HepG2 (cell line): ENCODE results near the gene CDK8. TPM values are rescaled to one million over a fixed set of nuclear protein-coding genes. Genes with fewer than 3 reads are reported as not detected.

Source experiments
- JUND ChIP-seq: sonication (generic); formaldehyde crosslinking; IDR thresholded peaks from 2 replicates; pipeline ENCODE4 v1.8.0; 2022; ENCODE audit warnings: mild to moderate bottlenecking, missing genetic modification reagents
- MEIS1 ChIP-seq: sonication (generic); formaldehyde crosslinking; IDR thresholded peaks from 2 replicates; pipeline ENCODE4 v1.9.0; 2021; ENCODE audit warnings: mild to moderate bottlenecking, missing genetic modification reagents, moderate library complexity, borderline replicate concordance
- polyA plus RNA-seq, 8 experiments: library from polyadenylated mRNA; depleted of rRNA in 3 of 8; stranded (reverse) in 7 of 8; unstranded in 1 of 8; fragments of >200 nt; fragmentation: Illumina TruSeq in 4 of 8; extraction: Trizol in 4 of 8; gene quantifications; 2 replicates each; pipeline versions ENCODE4 v1.2.1 to v1.2.3, GENCODE V29; 2011 to 2016; ENCODE audit warnings: low read depth in 4 of 8, missing spikeins in 1 of 8, mixed read lengths in 1 of 8; ENCODE audit not compliant: insufficient read depth in 1 of 8
- total RNA-seq, 5 experiments: library from RNA; depleted of rRNA; stranded (reverse); fragments of >200 nt; fragmentation: Illumina TruSeq; extraction: Trizol; gene quantifications; 2 replicates each; pipeline ENCODE4 v1.2.3, GENCODE V29; 2016; ENCODE audit warnings: low read depth in 1 of 5
- TF ChIP-seq, protein P1 (sequence below), 2 experiments: fragments of 450-650 bp in 1 of 2; sonication (generic) in 1 of 2; formaldehyde crosslinking in 1 of 2; IDR thresholded peaks; 2 replicates each; pipeline versions ENCODE4 v1.6.1 to v1.8.0; 2016 to 2022; ENCODE audit warnings: antibody characterized with exemption in 1 of 2, mild to moderate bottlenecking in 1 of 2, missing genetic modification reagents in 1 of 2
- TF ChIP-seq, protein P2 (sequence below): sonication (generic); formaldehyde crosslinking; IDR thresholded peaks from 2 replicates; pipeline ENCODE4 v1.9.0; 2021; ENCODE audit warnings: missing genetic modification reagents, borderline replicate concordance
- TF ChIP-seq, protein P3 (sequence below): sonication (generic); formaldehyde crosslinking; IDR thresholded peaks from 2 replicates; pipeline ENCODE4 v1.4.0; 2020; ENCODE audit warnings: missing genetic modification reagents
- TF ChIP-seq, protein P4 (sequence below): sonication (generic); formaldehyde crosslinking; IDR thresholded peaks from 2 replicates; pipeline ENCODE4 v1.5.1; 2020; ENCODE audit warnings: mild to moderate bottlenecking, missing genetic modification reagents, borderline replicate concordance

Gene CDK8
- total and polyA plus RNA-seq, 2 of the 13 experiments (the other 11 are each of a cell fraction or from before 2014, with no cell fraction given) = 15.8 to 16.4 TPM

DNA sequence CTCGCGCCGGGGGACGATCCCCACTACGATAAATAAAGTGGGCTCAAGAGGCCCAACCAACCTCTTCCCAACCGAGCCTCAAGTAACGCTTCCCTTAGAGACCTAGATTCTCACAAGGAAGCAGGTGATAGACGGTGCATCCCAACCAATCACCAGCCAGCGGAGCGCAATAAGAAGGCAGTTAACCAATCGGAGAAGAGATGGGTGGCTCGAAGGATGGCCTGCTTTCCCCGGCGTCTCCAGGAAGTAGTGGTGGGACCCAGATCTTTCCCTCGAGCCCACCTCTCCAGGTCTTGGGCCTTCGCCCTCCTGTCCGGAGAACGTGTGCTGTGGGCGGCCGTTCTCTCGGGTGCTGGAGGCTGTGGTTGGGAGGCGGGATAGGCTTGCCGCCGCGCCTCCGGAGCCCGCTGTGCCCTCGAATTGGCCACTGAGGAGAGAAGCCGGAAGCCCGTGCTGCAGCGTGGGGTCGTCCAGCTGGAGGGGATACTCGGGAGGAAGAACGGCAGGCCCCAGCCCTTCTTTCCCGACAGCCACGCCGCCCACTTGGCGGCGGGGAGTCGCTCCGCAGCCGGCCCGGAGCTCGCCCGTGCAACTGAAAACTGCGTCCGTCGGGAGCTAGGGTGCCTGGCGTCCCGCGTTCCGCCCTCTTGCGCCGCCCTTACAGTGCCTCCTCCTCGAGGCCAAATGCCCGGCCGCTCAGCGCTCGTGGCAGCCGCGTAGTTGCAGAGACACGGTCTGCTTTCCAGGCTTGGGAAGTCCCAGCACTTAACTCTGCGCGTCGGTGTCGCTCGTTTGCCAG lies 32.0 kb upstream of the CDK8 start, which contains the start of gene RNF6 (continued):
- TF ChIP-seq, protein P1, sequence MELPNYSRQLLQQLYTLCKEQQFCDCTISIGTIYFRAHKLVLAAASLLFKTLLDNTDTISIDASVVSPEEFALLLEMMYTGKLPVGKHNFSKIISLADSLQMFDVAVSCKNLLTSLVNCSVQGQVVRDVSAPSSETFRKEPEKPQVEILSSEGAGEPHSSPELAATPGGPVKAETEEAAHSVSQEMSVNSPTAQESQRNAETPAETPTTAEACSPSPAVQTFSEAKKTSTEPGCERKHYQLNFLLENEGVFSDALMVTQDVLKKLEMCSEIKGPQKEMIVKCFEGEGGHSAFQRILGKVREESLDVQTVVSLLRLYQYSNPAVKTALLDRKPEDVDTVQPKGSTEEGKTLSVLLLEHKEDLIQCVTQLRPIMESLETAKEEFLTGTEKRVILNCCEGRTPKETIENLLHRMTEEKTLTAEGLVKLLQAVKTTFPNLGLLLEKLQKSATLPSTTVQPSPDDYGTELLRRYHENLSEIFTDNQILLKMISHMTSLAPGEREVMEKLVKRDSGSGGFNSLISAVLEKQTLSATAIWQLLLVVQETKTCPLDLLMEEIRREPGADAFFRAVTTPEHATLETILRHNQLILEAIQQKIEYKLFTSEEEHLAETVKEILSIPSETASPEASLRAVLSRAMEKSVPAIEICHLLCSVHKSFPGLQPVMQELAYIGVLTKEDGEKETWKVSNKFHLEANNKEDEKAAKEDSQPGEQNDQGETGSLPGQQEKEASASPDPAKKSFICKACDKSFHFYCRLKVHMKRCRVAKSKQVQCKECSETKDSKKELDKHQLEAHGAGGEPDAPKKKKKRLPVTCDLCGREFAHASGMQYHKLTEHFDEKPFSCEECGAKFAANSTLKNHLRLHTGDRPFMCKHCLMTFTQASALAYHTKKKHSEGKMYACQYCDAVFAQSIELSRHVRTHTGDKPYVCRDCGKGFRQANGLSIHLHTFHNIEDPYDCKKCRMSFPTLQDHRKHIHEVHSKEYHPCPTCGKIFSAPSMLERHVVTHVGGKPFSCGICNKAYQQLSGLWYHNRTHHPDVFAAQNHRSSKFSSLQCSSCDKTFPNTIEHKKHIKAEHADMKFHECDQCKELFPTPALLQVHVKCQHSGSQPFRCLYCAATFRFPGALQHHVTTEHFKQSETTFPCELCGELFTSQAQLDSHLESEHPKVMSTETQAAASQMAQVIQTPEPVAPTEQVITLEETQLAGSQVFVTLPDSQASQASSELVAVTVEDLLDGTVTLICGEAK (IDR thresholded peaks at IDR 0.05) = peak; percentile 50
- TF ChIP-seq, protein P1 (CRISPR knock-in tag; IDR thresholded peaks at IDR 0.05) = peak; percentile 15; the same call in 1 of the 2 replicates
- TF ChIP-seq MEIS1 (0 out of 2 replicates have a peak, but pooled peaks have one; percentile 33), JUND (no peak)
- TF ChIP-seq, protein P2, sequence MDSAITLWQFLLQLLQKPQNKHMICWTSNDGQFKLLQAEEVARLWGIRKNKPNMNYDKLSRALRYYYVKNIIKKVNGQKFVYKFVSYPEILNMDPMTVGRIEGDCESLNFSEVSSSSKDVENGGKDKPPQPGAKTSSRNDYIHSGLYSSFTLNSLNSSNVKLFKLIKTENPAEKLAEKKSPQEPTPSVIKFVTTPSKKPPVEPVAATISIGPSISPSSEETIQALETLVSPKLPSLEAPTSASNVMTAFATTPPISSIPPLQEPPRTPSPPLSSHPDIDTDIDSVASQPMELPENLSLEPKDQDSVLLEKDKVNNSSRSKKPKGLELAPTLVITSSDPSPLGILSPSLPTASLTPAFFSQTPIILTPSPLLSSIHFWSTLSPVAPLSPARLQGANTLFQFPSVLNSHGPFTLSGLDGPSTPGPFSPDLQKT (CRISPR knock-in tag) = peak; percentile 81; the same call in 1 of the 2 replicates
- TF ChIP-seq, protein P3, sequence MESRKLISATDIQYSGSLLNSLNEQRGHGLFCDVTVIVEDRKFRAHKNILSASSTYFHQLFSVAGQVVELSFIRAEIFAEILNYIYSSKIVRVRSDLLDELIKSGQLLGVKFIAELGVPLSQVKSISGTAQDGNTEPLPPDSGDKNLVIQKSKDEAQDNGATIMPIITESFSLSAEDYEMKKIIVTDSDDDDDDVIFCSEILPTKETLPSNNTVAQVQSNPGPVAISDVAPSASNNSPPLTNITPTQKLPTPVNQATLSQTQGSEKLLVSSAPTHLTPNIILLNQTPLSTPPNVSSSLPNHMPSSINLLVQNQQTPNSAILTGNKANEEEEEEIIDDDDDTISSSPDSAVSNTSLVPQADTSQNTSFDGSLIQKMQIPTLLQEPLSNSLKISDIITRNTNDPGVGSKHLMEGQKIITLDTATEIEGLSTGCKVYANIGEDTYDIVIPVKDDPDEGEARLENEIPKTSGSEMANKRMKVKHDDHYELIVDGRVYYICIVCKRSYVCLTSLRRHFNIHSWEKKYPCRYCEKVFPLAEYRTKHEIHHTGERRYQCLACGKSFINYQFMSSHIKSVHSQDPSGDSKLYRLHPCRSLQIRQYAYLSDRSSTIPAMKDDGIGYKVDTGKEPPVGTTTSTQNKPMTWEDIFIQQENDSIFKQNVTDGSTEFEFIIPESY (CRISPR knock-in tag) = no peak
- TF ChIP-seq, protein P4, sequence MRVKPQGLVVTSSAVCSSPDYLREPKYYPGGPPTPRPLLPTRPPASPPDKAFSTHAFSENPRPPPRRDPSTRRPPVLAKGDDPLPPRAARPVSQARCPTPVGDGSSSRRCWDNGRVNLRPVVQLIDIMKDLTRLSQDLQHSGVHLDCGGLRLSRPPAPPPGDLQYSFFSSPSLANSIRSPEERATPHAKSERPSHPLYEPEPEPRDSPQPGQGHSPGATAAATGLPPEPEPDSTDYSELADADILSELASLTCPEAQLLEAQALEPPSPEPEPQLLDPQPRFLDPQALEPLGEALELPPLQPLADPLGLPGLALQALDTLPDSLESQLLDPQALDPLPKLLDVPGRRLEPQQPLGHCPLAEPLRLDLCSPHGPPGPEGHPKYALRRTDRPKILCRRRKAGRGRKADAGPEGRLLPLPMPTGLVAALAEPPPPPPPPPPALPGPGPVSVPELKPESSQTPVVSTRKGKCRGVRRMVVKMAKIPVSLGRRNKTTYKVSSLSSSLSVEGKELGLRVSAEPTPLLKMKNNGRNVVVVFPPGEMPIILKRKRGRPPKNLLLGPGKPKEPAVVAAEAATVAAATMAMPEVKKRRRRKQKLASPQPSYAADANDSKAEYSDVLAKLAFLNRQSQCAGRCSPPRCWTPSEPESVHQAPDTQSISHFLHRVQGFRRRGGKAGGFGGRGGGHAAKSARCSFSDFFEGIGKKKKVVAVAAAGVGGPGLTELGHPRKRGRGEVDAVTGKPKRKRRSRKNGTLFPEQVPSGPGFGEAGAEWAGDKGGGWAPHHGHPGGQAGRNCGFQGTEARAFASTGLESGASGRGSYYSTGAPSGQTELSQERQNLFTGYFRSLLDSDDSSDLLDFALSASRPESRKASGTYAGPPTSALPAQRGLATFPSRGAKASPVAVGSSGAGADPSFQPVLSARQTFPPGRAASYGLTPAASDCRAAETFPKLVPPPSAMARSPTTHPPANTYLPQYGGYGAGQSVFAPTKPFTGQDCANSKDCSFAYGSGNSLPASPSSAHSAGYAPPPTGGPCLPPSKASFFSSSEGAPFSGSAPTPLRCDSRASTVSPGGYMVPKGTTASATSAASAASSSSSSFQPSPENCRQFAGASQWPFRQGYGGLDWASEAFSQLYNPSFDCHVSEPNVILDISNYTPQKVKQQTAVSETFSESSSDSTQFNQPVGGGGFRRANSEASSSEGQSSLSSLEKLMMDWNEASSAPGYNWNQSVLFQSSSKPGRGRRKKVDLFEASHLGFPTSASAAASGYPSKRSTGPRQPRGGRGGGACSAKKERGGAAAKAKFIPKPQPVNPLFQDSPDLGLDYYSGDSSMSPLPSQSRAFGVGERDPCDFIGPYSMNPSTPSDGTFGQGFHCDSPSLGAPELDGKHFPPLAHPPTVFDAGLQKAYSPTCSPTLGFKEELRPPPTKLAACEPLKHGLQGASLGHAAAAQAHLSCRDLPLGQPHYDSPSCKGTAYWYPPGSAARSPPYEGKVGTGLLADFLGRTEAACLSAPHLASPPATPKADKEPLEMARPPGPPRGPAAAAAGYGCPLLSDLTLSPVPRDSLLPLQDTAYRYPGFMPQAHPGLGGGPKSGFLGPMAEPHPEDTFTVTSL (CRISPR knock-in tag) = no peak
